Right lobe of liver (tissue), 4 donors: ENCODE results near the gene IPMK.

Experiments
- POLR2A ChIP-seq: fragments of 450-650 bp; IDR thresholded peaks from one replicate; pipeline ENCODE4 v1.6.1; 2017; ENCODE audit warnings: antibody characterized with exemption, mild to moderate bottlenecking
- TF ChIP-seq, protein P1 (sequence below), 4 donors: fragments of 200-600 bp in 3 of 4; fragments of 450-650 bp in 1 of 4; IDR thresholded peaks; one replicate each; pipeline versions ENCODE4 v1.5.1 to v1.8.0; 2016 to 2022; ENCODE audit warnings: antibody characterized with exemption in 4 of 4, mild to moderate bottlenecking in 2 of 4
- donor health status: DM: no; HTN: no; CAD: no.
- donor health status: DM: no; HTN: no; CAD: no.
- donor health status: DM: no; HTN: yes; CAD: no.

DNA sequence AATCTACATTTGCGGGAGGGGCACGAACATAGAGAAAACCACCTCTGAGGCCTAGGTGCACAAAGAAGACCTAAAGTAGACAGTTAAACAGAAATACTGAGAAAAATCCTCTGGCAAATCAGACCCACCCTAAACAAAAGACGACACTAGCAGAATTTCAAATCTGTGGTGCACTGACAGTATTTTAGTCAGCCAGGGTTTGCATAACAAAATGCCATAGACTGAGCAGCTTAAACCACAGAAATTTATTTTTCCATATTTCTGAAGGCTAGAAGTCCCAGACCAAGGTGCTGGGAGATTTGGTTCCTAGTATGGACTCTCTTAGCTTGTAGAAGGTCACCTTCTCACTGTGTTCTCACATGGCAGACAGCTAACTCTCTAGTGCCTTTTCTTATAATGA, 26.3 kb downstream of the IPMK start:
- TF ChIP-seq, protein P1, sequence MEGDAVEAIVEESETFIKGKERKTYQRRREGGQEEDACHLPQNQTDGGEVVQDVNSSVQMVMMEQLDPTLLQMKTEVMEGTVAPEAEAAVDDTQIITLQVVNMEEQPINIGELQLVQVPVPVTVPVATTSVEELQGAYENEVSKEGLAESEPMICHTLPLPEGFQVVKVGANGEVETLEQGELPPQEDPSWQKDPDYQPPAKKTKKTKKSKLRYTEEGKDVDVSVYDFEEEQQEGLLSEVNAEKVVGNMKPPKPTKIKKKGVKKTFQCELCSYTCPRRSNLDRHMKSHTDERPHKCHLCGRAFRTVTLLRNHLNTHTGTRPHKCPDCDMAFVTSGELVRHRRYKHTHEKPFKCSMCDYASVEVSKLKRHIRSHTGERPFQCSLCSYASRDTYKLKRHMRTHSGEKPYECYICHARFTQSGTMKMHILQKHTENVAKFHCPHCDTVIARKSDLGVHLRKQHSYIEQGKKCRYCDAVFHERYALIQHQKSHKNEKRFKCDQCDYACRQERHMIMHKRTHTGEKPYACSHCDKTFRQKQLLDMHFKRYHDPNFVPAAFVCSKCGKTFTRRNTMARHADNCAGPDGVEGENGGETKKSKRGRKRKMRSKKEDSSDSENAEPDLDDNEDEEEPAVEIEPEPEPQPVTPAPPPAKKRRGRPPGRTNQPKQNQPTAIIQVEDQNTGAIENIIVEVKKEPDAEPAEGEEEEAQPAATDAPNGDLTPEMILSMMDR (IDR thresholded peaks at IDR 0.05): no peak
- TF ChIP-seq POLR2A: no peak
